HepG2 (cell line): Measurements from ENCODE around the gene HARS2. TPM values are rescaled to one million over a fixed set of nuclear protein-coding genes. Genes with fewer than 3 reads are reported as not detected.

ENCODE experiments used
- FOXJ3 ChIP-seq: sonication (generic); formaldehyde crosslinking; IDR thresholded peaks from 2 replicates; pipeline ENCODE4 v1.4.0; 2020; ENCODE audit warnings: missing genetic modification reagents, mild to moderate bottlenecking, borderline replicate concordance
- FOXO1 ChIP-seq: sonication (generic); formaldehyde crosslinking; IDR thresholded peaks from 2 replicates; pipeline ENCODE4 v1.4.0; 2020; ENCODE audit warnings: missing genetic modification reagents
- GATAD1 ChIP-seq: IDR thresholded peaks from 2 replicates; pipeline ENCODE4 v1.6.1; 2016; ENCODE audit warnings: missing genetic modification reagents, missing compliant biosample characterization
- GATAD2A ChIP-seq: IDR thresholded peaks from 2 replicates; pipeline ENCODE4 v1.6.1; 2016
- GLI4 ChIP-seq: sonication (generic); formaldehyde crosslinking; IDR thresholded peaks from 2 replicates; pipeline ENCODE4 v1.5.1; 2020; ENCODE audit warnings: missing genetic modification reagents, mild to moderate bottlenecking, moderate library complexity, borderline replicate concordance
- HNF1B ChIP-seq: sonication (generic); formaldehyde crosslinking; IDR thresholded peaks from 2 replicates; pipeline ENCODE4 v1.5.1; 2020; ENCODE audit warnings: mild to moderate bottlenecking, moderate library complexity, missing genetic modification reagents
- HOXA7 ChIP-seq: sonication (generic); formaldehyde crosslinking; IDR thresholded peaks from 2 replicates; pipeline ENCODE4 v1.8.1; 2022; ENCODE audit warnings: mild to moderate bottlenecking, missing genetic modification reagents, moderate library complexity
- MAFK ChIP-seq, 2 experiments: IDR thresholded peaks in 1 of 2; conservative IDR thresholded peaks in 1 of 2; 2 replicates each; pipeline ENCODE4 v1.6.1; 2011; ENCODE audit warnings: improper control_type of control experiment in 2 of 2, low read length in 2 of 2
- MBD4 ChIP-seq: IDR thresholded peaks from 2 replicates; pipeline ENCODE4 v1.6.1; 2012; ENCODE audit warnings: low read length, inconsistent platforms, borderline replicate concordance
- NFE2L2 ChIP-seq: fragments of 150-350 bp; IDR thresholded peaks from 2 replicates; pipeline ENCODE4 v1.6.1; 2014; ENCODE audit warnings: low read length
- NR2F1 ChIP-seq, 2 experiments: fragments of 450-650 bp in 1 of 2; formaldehyde crosslinking in 1 of 2; IDR thresholded peaks; 2 replicates each; pipeline versions ENCODE4 v1.5.0 to v1.6.1; 2016 to 2020; ENCODE audit warnings: mild to moderate bottlenecking in 1 of 2, missing compliant biosample characterization in 1 of 2, missing genetic modification reagents in 1 of 2, moderate library complexity in 1 of 2
- SNRNP70 ChIP-seq: fragments of 200-400 bp; formaldehyde crosslinking; IDR thresholded peaks from 2 replicates; pipeline ENCODE4 v1.6.1; 2017; ENCODE audit warnings: mild to moderate bottlenecking, low read depth, low read length, moderate library complexity
- ZFAT ChIP-seq: sonication (generic); formaldehyde crosslinking; conservative IDR thresholded peaks from 2 replicates; pipeline ENCODE4 v1.8.1; 2023; ENCODE audit warnings: missing genetic modification reagents, inconsistent platforms
- ZHX2 ChIP-seq, 2 experiments: sonication (generic) in 1 of 2; formaldehyde crosslinking in 1 of 2; IDR thresholded peaks; 2 replicates each; pipeline versions ENCODE4 v1.6.1 to v1.9.0; 2014 to 2022; ENCODE audit warnings: antibody characterized with exemption in 1 of 2, borderline replicate concordance in 1 of 2, inconsistent platforms in 1 of 2, low read depth in 1 of 2, missing genetic modification reagents in 1 of 2
- ZNF124 ChIP-seq: sonication (generic); formaldehyde crosslinking; IDR thresholded peaks from 2 replicates; pipeline ENCODE4 v1.4.0; 2020; ENCODE audit warnings: missing genetic modification reagents
- ZNF317 ChIP-seq: sonication (generic); formaldehyde crosslinking; IDR thresholded peaks from 2 replicates; pipeline ENCODE4 v1.5.0; 2020; ENCODE audit warnings: mild to moderate bottlenecking, missing genetic modification reagents
- ZNF878 ChIP-seq: sonication (generic); formaldehyde crosslinking; IDR thresholded peaks from 2 replicates; pipeline ENCODE4 v1.8.1; 2023; ENCODE audit warnings: mild to moderate bottlenecking, missing genetic modification reagents, moderate library complexity
- ZSCAN21 ChIP-seq: sonication (generic); formaldehyde crosslinking; IDR thresholded peaks from 2 replicates; pipeline ENCODE4 v1.8.0; 2022; ENCODE audit warnings: mild to moderate bottlenecking, missing genetic modification reagents, moderate library complexity, borderline replicate concordance
- polyA plus RNA-seq, 8 experiments: library from polyadenylated mRNA; depleted of rRNA in 3 of 8; stranded (reverse) in 7 of 8; unstranded in 1 of 8; fragments of >200 nt; fragmentation: Illumina TruSeq in 4 of 8; extraction: Trizol in 4 of 8; gene quantifications; 2 replicates each; pipeline versions ENCODE4 v1.2.1 to v1.2.3, GENCODE V29; 2011 to 2016; ENCODE audit warnings: low read depth in 4 of 8, missing spikeins in 1 of 8, mixed read lengths in 1 of 8; ENCODE audit not compliant: insufficient read depth in 1 of 8
- total RNA-seq, 5 experiments: library from RNA; depleted of rRNA; stranded (reverse); fragments of >200 nt; fragmentation: Illumina TruSeq; extraction: Trizol; gene quantifications; 2 replicates each; pipeline ENCODE4 v1.2.3, GENCODE V29; 2016; ENCODE audit warnings: low read depth in 1 of 5
- TF ChIP-seq, protein P1 (sequence below): sonication (generic); formaldehyde crosslinking; IDR thresholded peaks from 2 replicates; pipeline ENCODE4 v1.4.0; 2020; ENCODE audit warnings: low read depth, mild to moderate bottlenecking, missing genetic modification reagents

Gene HARS2
- total and polyA plus RNA-seq, 2 of the 13 experiments (the other 11 are each of a cell fraction or from before 2014, with no cell fraction given): 17.9 to 25.8 TPM

DNA sequence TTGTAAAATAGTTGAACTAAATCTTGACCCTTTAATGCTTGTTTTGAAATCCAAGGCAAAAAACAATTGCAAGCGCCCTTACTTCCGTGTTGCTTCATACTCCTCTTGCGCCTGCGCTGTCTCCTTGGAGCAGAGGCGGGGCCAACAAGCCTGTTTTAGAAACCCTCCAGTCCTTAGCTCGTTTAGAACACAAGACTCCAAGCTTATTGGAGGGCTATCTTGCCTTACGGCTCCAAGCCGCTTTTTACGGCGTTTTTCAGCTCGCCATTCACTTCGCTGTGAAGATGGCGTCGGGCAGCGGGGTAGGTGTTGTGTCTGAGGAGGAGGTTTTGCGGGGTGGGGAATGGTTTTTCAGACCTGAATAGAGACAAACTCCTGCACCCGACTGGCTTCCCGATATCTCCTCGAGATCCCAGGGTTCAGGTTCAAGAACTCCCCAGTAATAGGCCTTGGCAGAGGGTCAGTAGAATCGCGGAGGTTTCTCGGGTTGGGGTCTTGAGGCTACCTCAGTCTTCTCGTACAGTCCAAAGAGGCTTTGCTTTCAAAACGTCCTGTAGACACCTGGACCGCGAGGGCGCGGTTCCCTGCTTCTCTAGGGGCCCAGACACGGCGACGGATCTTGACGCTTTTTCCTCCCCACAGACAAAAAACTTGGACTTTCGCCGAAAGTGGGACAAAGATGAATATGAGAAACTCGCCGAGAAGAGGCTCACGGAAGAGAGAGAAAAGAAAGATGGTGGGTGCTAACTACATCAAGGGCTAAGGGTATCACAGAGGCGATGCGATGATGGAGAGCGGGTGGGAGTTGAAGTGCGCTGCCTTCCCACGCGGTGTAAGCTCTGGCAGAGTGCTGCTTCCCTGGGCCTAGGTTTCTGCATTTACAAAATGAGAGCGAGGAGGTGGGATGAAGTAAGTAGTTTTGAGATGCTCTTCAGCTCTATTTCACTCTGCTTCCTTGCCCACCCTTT lies 9.2 kb downstream of the HARS2 start, which contains the start of gene ZMAT2 (continued):
- TF ChIP-seq, protein P1, sequence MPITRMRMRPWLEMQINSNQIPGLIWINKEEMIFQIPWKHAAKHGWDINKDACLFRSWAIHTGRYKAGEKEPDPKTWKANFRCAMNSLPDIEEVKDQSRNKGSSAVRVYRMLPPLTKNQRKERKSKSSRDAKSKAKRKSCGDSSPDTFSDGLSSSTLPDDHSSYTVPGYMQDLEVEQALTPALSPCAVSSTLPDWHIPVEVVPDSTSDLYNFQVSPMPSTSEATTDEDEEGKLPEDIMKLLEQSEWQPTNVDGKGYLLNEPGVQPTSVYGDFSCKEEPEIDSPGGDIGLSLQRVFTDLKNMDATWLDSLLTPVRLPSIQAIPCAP (CRISPR knock-in tag): no peak
- TF ChIP-seq NFE2L2 (no peak), ZNF124 (CRISPR knock-in tag) (peak; percentile 57; the same call in 1 of the 2 replicates), NR2F1 (CRISPR knock-in tag; IDR thresholded peaks at IDR 0.05) (no peak), GLI4 (CRISPR knock-in tag) (0 out of 2 replicates have a peak, but pooled peaks have one; percentile 7), HNF1B (peak; percentile 73; the same call in 1 of the 2 replicates), ZFAT (no peak), GATAD2A (CRISPR knock-in tag) (peak; percentile 63; the same call in 1 of the 2 replicates), ZNF878 (peak; percentile 38; the same call in 1 of the 2 replicates), HOXA7 (no peak), FOXJ3 (0 out of 2 replicates have a peak, but pooled peaks have one; percentile 17), MBD4 (no peak), ZSCAN21 (CRISPR knock-in tag) (0 out of 2 replicates have a peak, but pooled peaks have one; percentile 22), ZHX2 (IDR thresholded peaks at IDR 0.05; ENCODE audit: low read depth) (peak; percentile 44; the same call in 1 of the 2 replicates), ZHX2 (CRISPR knock-in tag; IDR thresholded peaks at IDR 0.05; ENCODE audit: borderline replicate concordance) (no peak), GATAD1 (CRISPR knock-in tag) (peak; percentile 99), MAFK (conservative IDR thresholded peaks at IDR 0.05 in 1 of 2, IDR thresholded peaks at IDR 0.05 in 1 of 2; ENCODE audit: low read length in 2 of 2) (no peak), FOXO1 (CRISPR knock-in tag) (no peak), SNRNP70 (no peak), ZNF317 (CRISPR knock-in tag) (no peak)
